ENCODE data around the gene XRCC4. TPM values are rescaled to one million over a fixed set of nuclear protein-coding genes. Genes with fewer than 3 reads are reported as not detected.

XRCC4 gene
- total and polyA plus RNA-seq, 2 of the 8 experiments (the other 6 are each of a cell fraction or from before 2014, with no cell fraction given) = 3.0 to 8.3 TPM

- Histone ChIP-seq H3K4ac (replicated peaks; ENCODE audit: insufficient read length, low read depth, low read length) (no peak overlapping the region), H3K36me3 (ENCODE audit: control insufficient read depth in 2 of 4, insufficient read depth in 4 of 4, low read length in 3 of 4) (no peaks in the 10 kb centered on the region), H3K14ac (ENCODE audit: insufficient read length) (no peak overlapping the region), H3K18ac (ENCODE audit: extremely low read depth, low read length) (no peak overlapping the region), H2BK20ac (ENCODE audit: low read length) (no peak overlapping the region), H3K23me2 (ENCODE audit: low read depth, low read length) (no peaks in the 10 kb centered on the region), H3K4me3 (ENCODE audit: extremely low read depth in 1 of 4, insufficient read depth in 2 of 4, low read depth in 3 of 4, low read length in 4 of 4) (no peak overlapping the region), H3K56ac (replicated peaks; ENCODE audit: insufficient read length, low read depth, low read length) (no peak overlapping the region), H3K79me1 (ENCODE audit: low read depth, low read length) (no peaks in the 10 kb centered on the region), H2BK12ac (ENCODE audit: low read depth, low read length) (no peak overlapping the region), H3K4me2 (ENCODE audit: insufficient read depth in 1 of 2, low read depth in 2 of 2, low read length in 2 of 2) (no peak overlapping the region), H3K23ac (ENCODE audit: insufficient read length) (no peak overlapping the region), H3K79me2 (ENCODE audit: control insufficient read depth in 1 of 2, insufficient read depth in 2 of 2, low read length in 2 of 2) (no peaks in the 10 kb centered on the region), H2BK5ac (ENCODE audit: low read depth, low read length) (no peak overlapping the region), H3K27me3 (replicated peaks in 1 of 4; ENCODE audit: control insufficient read depth in 3 of 4, extremely low read depth in 1 of 4, insufficient read depth in 3 of 4, low read length in 3 of 4) (no peaks in the 10 kb centered on the region), H4K20me1 (replicated peaks in 1 of 2; ENCODE audit: control insufficient read depth in 1 of 2, insufficient read depth in 2 of 2, low read length in 2 of 2) (no peaks in the 10 kb centered on the region), H4K91ac (replicated peaks; ENCODE audit: insufficient read length, low read length) (no peak overlapping the region), H3K4me1 (replicated peaks in 1 of 4; ENCODE audit: control insufficient read depth in 3 of 4, insufficient read depth in 4 of 4, low read length in 3 of 4) (no peaks in the 10 kb centered on the region), H2AK5ac (ENCODE audit: low read depth, low read length) (no peak overlapping the region), H2BK15ac (ENCODE audit: low read length) (no peak overlapping the region), H3K9me3 (ENCODE audit: insufficient read depth in 2 of 2, low read depth in 1 of 2, low read length in 1 of 2) (peaks cover 0 to 5% of the 10 kb centered on the region in 2 experiments; a peak in 1 of 4 replicates), H4K8ac (ENCODE audit: extremely low read depth, insufficient read depth, low read length) (no peak overlapping the region), H3K9ac (replicated peaks in 1 of 4; ENCODE audit: extremely low read depth in 1 of 4, low read depth in 3 of 4, low read length in 3 of 4) (no peak overlapping the region), H2BK120ac (replicated peaks; ENCODE audit: low read depth, low read length) (no peak overlapping the region), H3K27ac (ENCODE audit: low read depth, low read length) (no peak overlapping the region), H2AFZ (ENCODE audit: low read length) (no peak overlapping the region), H4K5ac (ENCODE audit: insufficient read length, low read depth, low read length) (no peak overlapping the region)
- no peak for TF ChIP-seq KDM5A (IDR thresholded peaks at IDR 0.05; ENCODE audit: low read length)
- TF ChIP-seq TCF12 (IDR thresholded peaks at IDR 0.05; ENCODE audit: low read depth, low read length) = no peak
- no peak for TF ChIP-seq BCL11A (IDR thresholded peaks at IDR 0.05; ENCODE audit: low read depth in 2 of 2, low read length in 2 of 2)
- no peak for TF ChIP-seq SP2 (IDR thresholded peaks at IDR 0.05; ENCODE audit: low read length)
- CTCF ChIA-PET (ENCODE audit: partially characterized antibody) = interaction anchor here (0.9 kb wide), 1 partner anchor 17 kb away, joined by 3 read pairs; no protein-coding TSS in a partner anchor
- no peak for DNase-seq (ENCODE audit: low read depth in 1 of 2, low spot score in 2 of 2)
- 93% methylated on average over 1 of the region's 1 CpG; no CpG with 5 or more reads in 1 of the 2 experiments for WGBS, 2 experiments (ENCODE audit: extremely low coverage in 1 of 2, insufficient coverage in 1 of 2, insufficient read length in 1 of 2, insufficient replicate concordance in 2 of 2, low coverage in 1 of 2, low lambda C conversion rate in 2 of 2, missing lambda C conversion rate in 1 of 2)
- POLR2A ChIA-PET (ENCODE audit: partially characterized antibody) = no interaction called here
- no peak for FAIRE-seq
These were observed 193.0 kb downstream of the XRCC4 start for GRCh38 chr5:83270311-83270710.
